Stimulated activated CD4-positive, alpha-beta T cell treated with anti-CD3 and anti-CD28 coated beads, Interleukin-2, amount 100 ng/mL, for 48 hours (primary cell): ENCODE data around the gene CYTH4.

Source experiments
- DNase-seq, 2 donors: peaks; one replicate each; pipeline ENCODE4 v3.0.0-alpha.2; 2020

Gene CYTH4

GRCh38 chr22:37331034-37331428 lies 48.7 kb downstream of the CYTH4 start:
- DNase-seq: no peak

DNA sequence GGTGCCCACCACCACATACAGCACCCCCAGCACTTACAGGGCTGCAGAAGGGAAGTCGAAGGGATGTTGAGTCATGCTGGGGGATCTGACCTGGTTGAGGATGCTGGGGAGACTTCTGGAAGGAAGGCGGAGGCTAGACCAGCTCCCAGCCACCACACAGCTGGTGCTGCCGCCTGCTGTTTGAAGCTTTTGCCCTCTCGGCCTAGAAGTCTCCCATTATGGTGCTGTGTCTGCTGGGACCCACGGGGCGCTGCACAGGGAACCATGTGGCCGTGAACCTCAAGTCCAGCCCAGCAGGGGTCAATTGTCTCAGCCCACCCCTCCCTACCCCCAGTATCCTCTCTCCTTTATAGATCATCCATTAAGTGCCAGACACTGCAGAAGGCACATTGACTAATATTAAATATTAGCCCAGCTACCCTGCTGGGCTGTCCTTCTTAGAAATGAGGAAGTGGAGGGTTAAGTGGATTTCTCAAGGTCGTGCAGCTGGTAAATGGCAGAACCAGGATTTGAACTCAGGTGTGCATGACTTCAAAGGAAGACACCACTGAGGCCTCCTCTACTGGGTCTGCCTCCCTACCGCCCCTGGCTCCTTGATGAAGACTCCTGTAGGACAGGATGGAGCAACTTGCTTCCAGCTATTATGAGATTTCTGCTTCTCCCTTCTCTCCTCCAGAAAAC lies 49.7 kb downstream of the CYTH4 start:
- no peak for DNase-seq

DNA sequence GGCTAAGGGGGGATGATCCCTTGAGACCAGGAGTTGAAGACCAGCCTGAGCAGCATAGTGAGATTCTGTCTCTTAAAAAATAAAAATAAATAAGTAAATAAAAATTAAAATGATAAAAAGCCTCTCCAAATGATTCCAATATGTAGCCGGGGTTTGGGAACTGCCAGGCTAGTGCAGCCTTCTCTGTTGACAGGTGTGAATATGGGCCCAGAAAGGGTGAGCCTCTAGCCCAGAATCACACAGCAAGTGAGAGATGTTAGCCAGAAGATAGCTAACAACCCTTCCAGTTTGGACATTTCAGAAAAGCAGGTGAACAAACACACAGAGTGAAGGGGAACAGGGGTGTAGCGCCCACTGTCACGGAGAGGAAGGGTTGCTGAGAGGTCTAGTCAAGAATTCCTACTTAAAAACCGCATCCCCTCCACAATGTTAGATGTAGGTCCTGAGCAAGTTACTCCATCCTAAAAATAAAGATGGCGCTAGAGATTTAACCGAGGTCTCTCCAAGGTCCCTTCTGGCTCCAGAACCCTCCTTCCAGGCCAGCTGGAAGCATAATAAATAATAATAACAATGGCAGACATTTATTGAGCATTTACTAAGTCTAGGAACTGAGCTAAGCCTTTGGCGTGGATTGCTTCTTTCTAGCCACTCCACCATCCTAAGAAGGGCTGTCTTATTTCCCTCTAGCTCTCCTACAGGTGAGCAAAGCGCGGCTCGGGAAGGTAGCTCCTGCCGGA lies 51.6 kb downstream of the CYTH4 start:
- DNase-seq: no peak

DNA sequence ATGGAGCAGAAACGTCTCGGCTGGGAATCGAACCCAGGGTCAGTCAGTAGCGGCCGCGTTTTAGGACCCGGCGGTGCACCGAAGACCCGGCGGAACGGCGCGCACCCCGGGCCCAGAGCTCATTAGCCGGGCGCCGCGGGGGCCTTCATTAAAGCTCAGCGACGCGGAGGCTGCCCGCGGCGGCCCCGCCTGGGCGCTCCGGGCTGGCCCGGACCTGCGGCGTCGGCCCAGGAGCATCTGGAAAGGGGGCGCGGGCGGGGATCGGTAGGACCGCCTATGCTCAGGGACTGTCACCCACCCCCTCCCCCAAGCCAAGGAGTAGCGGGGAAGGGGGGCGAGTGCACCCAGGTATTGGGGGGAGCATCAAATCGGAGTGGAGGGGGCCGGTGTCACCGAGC lies 52.2 kb downstream of the CYTH4 start:
- DNase-seq: no peak

- DNase-seq: no peak
These were observed 52.8 kb downstream of the CYTH4 start for GRCh38 chr22:37334859-37335805.

- no peak for DNase-seq
These were observed 53.5 kb downstream of the CYTH4 start for GRCh38 chr22:37335806-37336199.

DNA sequence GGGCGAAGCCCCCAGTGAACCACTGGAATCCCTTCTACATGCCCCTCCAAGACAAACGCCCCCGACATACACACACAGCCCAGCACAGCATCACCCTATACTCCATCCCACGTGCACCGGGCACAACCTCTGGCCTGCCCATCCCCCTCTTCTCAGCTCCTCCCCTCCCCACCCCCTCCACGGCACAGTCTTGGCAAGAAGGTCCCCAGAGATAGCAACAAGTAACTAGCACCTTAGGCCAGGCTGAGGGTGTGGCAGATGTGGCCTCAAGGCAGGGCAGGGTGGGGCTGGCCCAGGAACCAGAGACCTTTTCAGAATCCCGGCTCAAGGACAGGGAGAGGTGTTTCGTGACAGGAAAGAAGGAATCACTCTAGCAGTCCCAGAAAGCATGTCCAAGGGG lies 54.3 kb downstream of the CYTH4 start:
- no peak for DNase-seq

DNA sequence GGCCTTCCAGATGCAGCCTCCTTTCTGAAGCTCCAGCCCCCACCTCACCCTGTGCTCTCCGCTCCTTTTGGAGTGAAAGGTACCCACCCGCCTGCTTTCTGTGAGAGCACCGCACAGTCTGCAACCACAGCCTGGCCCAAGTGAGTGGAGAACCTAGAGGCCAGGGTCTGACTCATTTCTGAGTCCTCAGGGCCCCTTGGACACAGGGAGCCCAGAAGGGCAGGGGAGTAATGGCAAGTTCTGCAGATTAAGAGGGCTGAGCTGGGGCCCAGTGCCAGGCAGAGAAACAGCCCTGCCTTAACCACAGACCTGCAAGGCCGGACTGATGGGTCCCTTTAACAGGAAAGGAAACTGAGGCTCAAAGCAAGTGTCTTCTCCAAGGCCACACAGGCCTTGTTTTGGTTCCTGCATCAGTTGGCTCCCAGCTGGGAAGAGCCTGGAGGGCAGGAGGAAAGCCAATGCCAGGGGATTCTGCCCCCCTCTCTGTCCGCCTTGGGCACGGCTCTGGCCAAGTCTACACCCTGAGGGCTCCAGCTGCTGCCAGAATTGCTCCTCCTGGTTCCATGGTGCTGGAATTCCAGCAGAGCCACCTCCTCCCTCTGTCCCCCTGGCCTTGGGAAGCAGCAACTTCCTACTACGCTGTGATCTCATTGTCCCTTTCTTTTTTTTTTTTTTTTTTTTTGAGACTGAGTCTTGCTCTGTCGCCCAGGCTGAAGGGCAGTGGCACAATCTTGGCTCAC lies 55.1 kb downstream of the CYTH4 start:
- no peak for DNase-seq

DNA sequence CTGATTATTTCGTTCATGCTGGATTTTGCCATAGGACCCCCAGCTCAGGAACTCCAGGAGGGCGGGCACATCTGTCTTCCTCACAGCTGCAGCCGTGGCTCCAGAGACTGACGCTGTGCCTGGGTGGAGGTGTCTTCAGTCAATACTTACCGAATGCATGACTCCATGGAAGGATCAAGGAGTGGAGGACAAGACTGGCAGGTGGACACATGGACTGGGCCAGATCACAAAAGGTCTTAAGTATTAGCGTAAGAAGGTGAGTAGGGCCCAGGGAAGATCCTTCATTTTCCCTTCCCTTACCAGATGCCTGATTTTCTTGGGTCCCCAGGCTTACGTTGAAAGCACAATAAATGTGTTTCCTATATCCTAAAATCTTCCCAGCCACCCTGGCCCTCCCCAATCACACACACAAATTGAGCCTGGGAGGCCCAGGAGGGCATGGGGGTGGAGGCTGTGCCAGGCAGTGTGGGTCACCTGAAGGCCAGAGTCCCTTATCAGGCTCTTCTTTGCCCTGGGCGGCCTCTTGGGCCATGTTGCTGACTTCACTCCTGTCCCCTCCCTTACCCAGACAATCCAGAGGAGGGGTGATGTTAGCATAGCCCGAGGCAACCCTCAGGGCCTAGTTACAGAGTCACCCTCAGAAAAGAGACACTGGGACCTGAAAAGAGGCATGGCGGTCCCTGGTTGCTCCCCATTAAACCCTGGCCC lies 56.4 kb downstream of the CYTH4 start:
- no peak for DNase-seq

- DNase-seq: no peak
These were observed 58.3 kb downstream of the CYTH4 start for GRCh38 chr22:37340331-37341262.

GRCh38 chr22:37342065-37342464 lies 59.8 kb downstream of the CYTH4 start:
- DNase-seq: no peak

DNA sequence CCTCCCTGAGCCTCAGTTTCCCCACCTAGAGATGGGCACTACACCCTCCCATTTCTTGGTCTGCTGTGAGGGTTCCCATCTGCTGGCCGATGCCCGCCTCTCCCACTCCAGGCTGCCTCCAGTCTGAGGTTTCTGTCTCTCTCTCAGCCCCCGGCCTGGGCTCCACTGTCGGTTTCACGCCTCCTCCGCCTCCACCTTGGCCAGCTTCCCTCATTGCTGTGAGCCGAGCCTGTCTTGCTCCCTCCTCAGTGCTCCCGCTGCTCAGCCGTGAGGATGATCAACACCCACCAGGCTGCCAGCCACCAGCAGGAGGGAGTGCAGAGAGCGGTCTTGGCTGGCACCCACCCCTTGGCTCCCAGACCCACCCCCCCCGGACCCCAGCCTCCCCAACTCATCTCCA lies 61.0 kb downstream of the CYTH4 start:
- no peak for DNase-seq

GRCh38 chr22:37343863-37344734 lies 61.8 kb downstream of the CYTH4 start:
- DNase-seq: no peak

GRCh38 chr22:37344735-37345449 lies 62.6 kb downstream of the CYTH4 start:
- DNase-seq: no peak

GRCh38 chr22:37345863-37346504 lies 63.7 kb downstream of the CYTH4 start:
- no peak for DNase-seq

DNA sequence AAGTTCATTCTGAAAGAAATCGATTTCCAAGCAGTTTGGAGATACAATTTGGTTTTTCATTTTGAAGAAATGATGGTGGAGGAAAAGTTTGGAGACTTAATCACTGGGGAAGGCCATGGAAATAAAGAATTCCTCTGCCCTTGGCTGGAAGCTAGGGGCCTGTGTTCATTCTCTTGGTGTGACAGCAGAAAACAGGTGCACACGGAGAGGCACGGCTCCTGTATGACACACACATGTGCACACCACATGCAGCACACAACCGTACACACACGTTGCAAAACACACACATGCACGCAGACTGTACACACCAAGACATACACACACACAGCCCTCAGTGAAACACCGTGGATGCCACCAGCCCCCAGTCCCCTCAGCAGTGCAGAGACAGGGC lies 64.2 kb downstream of the CYTH4 start:
- no peak for DNase-seq

GRCh38 chr22:37349043-37349814 lies 66.9 kb downstream of the CYTH4 start:
- no peak for DNase-seq

DNA sequence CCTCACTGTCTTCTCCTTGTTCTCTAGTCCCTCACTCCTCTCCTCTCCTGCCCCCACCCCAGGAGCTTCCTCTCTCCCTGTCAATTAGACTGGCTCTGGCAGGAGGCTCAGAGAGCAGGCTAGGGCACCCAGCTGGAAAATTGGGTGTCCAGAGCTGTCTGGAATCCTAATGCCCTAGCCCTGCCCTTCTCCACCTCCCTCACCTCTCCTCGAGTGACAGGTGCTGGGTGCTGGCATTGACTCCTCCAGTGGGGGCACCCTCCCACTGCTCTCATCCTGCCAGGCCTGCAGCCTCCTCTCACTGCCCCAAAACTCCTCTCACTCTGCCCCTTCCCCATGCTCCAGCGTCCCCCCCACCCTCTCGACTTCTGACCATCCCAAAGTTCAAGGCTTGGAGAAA lies 68.9 kb downstream of the CYTH4 start:
- no peak for DNase-seq
